WTC11 (cell line): Measurements from ENCODE around the gene EWSR1. TPM values are rescaled to one million over a fixed set of nuclear protein-coding genes. Genes with fewer than 3 reads are reported as not detected.
A peak's percentile ranks its signal among the peaks of the same experiment; 100 is the strongest.

Experiments used
- ARID4B ChIP-seq: sonication (generic); formaldehyde crosslinking; IDR thresholded peaks from 2 replicates; pipeline ENCODE4 v1.8.0; 2023; ENCODE audit warnings: missing genetic modification reagents, mild to moderate bottlenecking, borderline replicate concordance
- EMX1 ChIP-seq: fragments of 250-450 bp; sonication (Bioruptor Pico); IDR thresholded peaks from 2 replicates; pipeline ENCODE4 v1.8.0; 2021; ENCODE audit warnings: mild to moderate bottlenecking
- FOXK1 ChIP-seq: sonication (generic); formaldehyde crosslinking; IDR thresholded peaks from 2 replicates; pipeline ENCODE4 v1.8.0; 2022; ENCODE audit warnings: mild to moderate bottlenecking, moderate library complexity, missing genetic modification reagents
- FOXP1 ChIP-seq: sonication (generic); formaldehyde crosslinking; IDR thresholded peaks from 2 replicates; pipeline ENCODE4 v1.8.0; 2022; ENCODE audit warnings: missing genetic modification reagents, mild to moderate bottlenecking, moderate library complexity, borderline replicate concordance
- GABPB1 ChIP-seq: sonication (generic); formaldehyde crosslinking; IDR thresholded peaks from 2 replicates; pipeline ENCODE4 v1.8.1; 2023; ENCODE audit warnings: mild to moderate bottlenecking, missing genetic modification reagents
- GTF2I ChIP-seq: fragments of 250-450 bp; sonication (Bioruptor Pico); conservative IDR thresholded peaks from 2 replicates; pipeline ENCODE4 v1.4.0; 2021; ENCODE audit warnings: mild to moderate bottlenecking
- HMGXB4 ChIP-seq: sonication (generic); formaldehyde crosslinking; IDR thresholded peaks from 2 replicates; pipeline ENCODE4 v1.8.1; 2023; ENCODE audit warnings: mild to moderate bottlenecking, moderate library complexity, missing genetic modification reagents
- IRF2 ChIP-seq: sonication (generic); formaldehyde crosslinking; IDR thresholded peaks from 2 replicates; pipeline ENCODE4 v1.8.0; 2022; ENCODE audit warnings: low read depth, missing genetic modification reagents, borderline replicate concordance
- NFE2L1 ChIP-seq: sonication (generic); formaldehyde crosslinking; IDR thresholded peaks from 2 replicates; pipeline ENCODE4 v1.8.1; 2023; ENCODE audit warnings: missing genetic modification reagents
- NFYB ChIP-seq: sonication (generic); formaldehyde crosslinking; conservative IDR thresholded peaks from 2 replicates; pipeline ENCODE4 v1.8.0; 2022; ENCODE audit warnings: low read depth, missing genetic modification reagents
- RELA ChIP-seq: sonication (generic); formaldehyde crosslinking; IDR thresholded peaks from 2 replicates; pipeline ENCODE4 v1.8.1; 2022; ENCODE audit warnings: missing genetic modification reagents, mild to moderate bottlenecking, borderline replicate concordance
- TCF7 ChIP-seq: sonication (generic); formaldehyde crosslinking; IDR thresholded peaks from 2 replicates; pipeline ENCODE4 v1.8.0; 2022; ENCODE audit warnings: mild to moderate bottlenecking, low read depth, missing genetic modification reagents, moderate library complexity
- USF1 ChIP-seq: sonication (generic); formaldehyde crosslinking; IDR thresholded peaks from 2 replicates; pipeline ENCODE4 v1.8.0; 2022; ENCODE audit warnings: mild to moderate bottlenecking, missing genetic modification reagents
- ZBTB21 ChIP-seq: sonication (generic); formaldehyde crosslinking; IDR thresholded peaks from 2 replicates; pipeline ENCODE4 v1.8.1; 2023; ENCODE audit warnings: mild to moderate bottlenecking, missing genetic modification reagents, borderline replicate concordance
- ZNF138 ChIP-seq: sonication (generic); formaldehyde crosslinking; conservative IDR thresholded peaks from 2 replicates; pipeline ENCODE4 v1.8.1; 2022; ENCODE audit warnings: mild to moderate bottlenecking, moderate library complexity, missing genetic modification reagents
- ZNF232 ChIP-seq: sonication (generic); formaldehyde crosslinking; IDR thresholded peaks from 2 replicates; pipeline ENCODE4 v1.8.0; 2022; ENCODE audit warnings: mild to moderate bottlenecking, missing genetic modification reagents
- ZNF317 ChIP-seq: sonication (generic); formaldehyde crosslinking; IDR thresholded peaks from 2 replicates; pipeline ENCODE4 v1.8.1; 2023; ENCODE audit warnings: low read depth, mild to moderate bottlenecking, moderate library complexity, missing genetic modification reagents, borderline replicate concordance
- ZNF416 ChIP-seq: fragments of 250-450 bp; sonication (Bioruptor Pico); IDR thresholded peaks from 2 replicates; pipeline ENCODE4 v1.9.0; 2021; ENCODE audit warnings: mild to moderate bottlenecking, inconsistent platforms
- ZNF423 ChIP-seq: fragments of 250-450 bp; sonication (Bioruptor Pico); IDR thresholded peaks from 2 replicates; pipeline ENCODE4 v2.1.2; 2022; ENCODE audit warnings: mild to moderate bottlenecking, moderate library complexity
- total RNA-seq: library from RNA; stranded (reverse); gene quantifications from 3 replicates; pipeline ENCODE4 v1.2.3, GENCODE V29; 2021
- TF ChIP-seq, protein P1 (sequence below): sonication (generic); formaldehyde crosslinking; IDR thresholded peaks from 2 replicates; pipeline ENCODE4 v1.8.0; 2022; ENCODE audit warnings: missing genetic modification reagents
- TF ChIP-seq, protein P2 (sequence below): sonication (generic); formaldehyde crosslinking; IDR thresholded peaks from 2 replicates; pipeline ENCODE4 v1.8.1; 2022; ENCODE audit warnings: mild to moderate bottlenecking, missing genetic modification reagents, moderate library complexity, borderline replicate concordance
- TF ChIP-seq, protein P3 (sequence below): sonication (generic); formaldehyde crosslinking; IDR thresholded peaks from 2 replicates; pipeline ENCODE4 v1.8.1; 2023; ENCODE audit warnings: mild to moderate bottlenecking, missing genetic modification reagents, moderate library complexity

The EWSR1 gene
- total RNA-seq, 1 experiment from 2014 or later, result 377 TPM

- TF ChIP-seq ZNF138 (no peak), NFE2L1 (CRISPR knock-in tag) (no peak), EMX1 (CRISPR knock-in tag) (no peak), ZNF416 (CRISPR knock-in tag) (0 out of 2 replicates have a peak, but pooled peaks have one; percentile 36), ZNF317 (no peak), NFYB (CRISPR knock-in tag) (no peak), TCF7 (CRISPR knock-in tag) (no peak), USF1 (no peak), RELA (CRISPR knock-in tag) (no peak), FOXP1 (CRISPR knock-in tag) (no peak), HMGXB4 (CRISPR knock-in tag) (peak; percentile 80; the same call in 1 of the 2 replicates), ZNF423 (CRISPR knock-in tag) (peak; percentile 41; the same call in 1 of the 2 replicates), ZNF232 (no peak), IRF2 (CRISPR knock-in tag) (no peak), GTF2I (CRISPR knock-in tag) (no peak), ZBTB21 (CRISPR knock-in tag) (no peak), GABPB1 (CRISPR knock-in tag) (no peak), ARID4B (peak; percentile 55; the same call in 1 of the 2 replicates), FOXK1 (CRISPR knock-in tag) (peak; percentile 64; the same call in 1 of the 2 replicates)
- TF ChIP-seq, protein P1, sequence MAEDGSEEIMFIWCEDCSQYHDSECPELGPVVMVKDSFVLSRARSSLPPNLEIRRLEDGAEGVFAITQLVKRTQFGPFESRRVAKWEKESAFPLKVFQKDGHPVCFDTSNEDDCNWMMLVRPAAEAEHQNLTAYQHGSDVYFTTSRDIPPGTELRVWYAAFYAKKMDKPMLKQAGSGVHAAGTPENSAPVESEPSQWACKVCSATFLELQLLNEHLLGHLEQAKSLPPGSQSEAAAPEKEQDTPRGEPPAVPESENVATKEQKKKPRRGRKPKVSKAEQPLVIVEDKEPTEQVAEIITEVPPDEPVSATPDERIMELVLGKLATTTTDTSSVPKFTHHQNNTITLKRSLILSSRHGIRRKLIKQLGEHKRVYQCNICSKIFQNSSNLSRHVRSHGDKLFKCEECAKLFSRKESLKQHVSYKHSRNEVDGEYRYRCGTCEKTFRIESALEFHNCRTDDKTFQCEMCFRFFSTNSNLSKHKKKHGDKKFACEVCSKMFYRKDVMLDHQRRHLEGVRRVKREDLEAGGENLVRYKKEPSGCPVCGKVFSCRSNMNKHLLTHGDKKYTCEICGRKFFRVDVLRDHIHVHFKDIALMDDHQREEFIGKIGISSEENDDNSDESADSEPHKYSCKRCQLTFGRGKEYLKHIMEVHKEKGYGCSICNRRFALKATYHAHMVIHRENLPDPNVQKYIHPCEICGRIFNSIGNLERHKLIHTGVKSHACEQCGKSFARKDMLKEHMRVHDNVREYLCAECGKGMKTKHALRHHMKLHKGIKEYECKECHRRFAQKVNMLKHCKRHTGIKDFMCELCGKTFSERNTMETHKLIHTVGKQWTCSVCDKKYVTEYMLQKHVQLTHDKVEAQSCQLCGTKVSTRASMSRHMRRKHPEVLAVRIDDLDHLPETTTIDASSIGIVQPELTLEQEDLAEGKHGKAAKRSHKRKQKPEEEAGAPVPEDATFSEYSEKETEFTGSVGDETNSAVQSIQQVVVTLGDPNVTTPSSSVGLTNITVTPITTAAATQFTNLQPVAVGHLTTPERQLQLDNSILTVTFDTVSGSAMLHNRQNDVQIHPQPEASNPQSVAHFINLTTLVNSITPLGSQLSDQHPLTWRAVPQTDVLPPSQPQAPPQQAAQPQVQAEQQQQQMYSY (CRISPR knock-in tag), result no peak
- TF ChIP-seq, protein P2, sequence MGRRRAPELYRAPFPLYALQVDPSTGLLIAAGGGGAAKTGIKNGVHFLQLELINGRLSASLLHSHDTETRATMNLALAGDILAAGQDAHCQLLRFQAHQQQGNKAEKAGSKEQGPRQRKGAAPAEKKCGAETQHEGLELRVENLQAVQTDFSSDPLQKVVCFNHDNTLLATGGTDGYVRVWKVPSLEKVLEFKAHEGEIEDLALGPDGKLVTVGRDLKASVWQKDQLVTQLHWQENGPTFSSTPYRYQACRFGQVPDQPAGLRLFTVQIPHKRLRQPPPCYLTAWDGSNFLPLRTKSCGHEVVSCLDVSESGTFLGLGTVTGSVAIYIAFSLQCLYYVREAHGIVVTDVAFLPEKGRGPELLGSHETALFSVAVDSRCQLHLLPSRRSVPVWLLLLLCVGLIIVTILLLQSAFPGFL (CRISPR knock-in tag), result 0 out of 2 replicates have a peak, but pooled peaks have one; percentile 25
- TF ChIP-seq, protein P3, sequence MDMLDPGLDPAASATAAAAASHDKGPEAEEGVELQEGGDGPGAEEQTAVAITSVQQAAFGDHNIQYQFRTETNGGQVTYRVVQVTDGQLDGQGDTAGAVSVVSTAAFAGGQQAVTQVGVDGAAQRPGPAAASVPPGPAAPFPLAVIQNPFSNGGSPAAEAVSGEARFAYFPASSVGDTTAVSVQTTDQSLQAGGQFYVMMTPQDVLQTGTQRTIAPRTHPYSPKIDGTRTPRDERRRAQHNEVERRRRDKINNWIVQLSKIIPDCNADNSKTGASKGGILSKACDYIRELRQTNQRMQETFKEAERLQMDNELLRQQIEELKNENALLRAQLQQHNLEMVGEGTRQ (CRISPR knock-in tag), result peak; percentile 47
Observed at GRCh38 chr22:29268511-29269229, 602 bp downstream of the EWSR1 start (continued).
